Stimulated activated CD8-positive, alpha-beta memory T cell treated with anti-CD3 and anti-CD28 coated beads, Interleukin-15, amount 100 ng/mL, for 1 hour (primary cell): Measurements from ENCODE around the gene FLOT1.
"Not testable (repeated sequence)": the region's sequence is repeated elsewhere in the genome, so short reads cannot be mapped to it uniquely, and the experiment has no call there.

ENCODE experiments used
- DNase-seq: peaks from one replicate; pipeline ENCODE4 v3.0.0-alpha.2; 2020; ENCODE audit warnings: low read depth

Gene FLOT1

GRCh38 chr6:30723159-30723842 is 19.2 kb downstream of the FLOT1 start:
- DNase-seq = not testable (repeated sequence)

- peak; percentile 81 for DNase-seq
Observed at GRCh38 chr6:30722280-30723112, 20.0 kb downstream of the FLOT1 start.

GRCh38 chr6:30722025-30722279 is 20.5 kb downstream of the FLOT1 start:
- DNase-seq = not testable (repeated sequence)

- DNase-seq = peak; percentile 88
Observed at GRCh38 chr6:30721198-30722024, 21.1 kb downstream of the FLOT1 start.

GRCh38 chr6:30720738-30721197 is 21.7 kb downstream of the FLOT1 start:
- DNase-seq = no peak

- peak; percentile 87 for DNase-seq
Observed at GRCh38 chr6:30719791-30720737, 22.4 kb downstream of the FLOT1 start, which contains the start of gene TUBB. TUBB (plus strand) TSS chr6:30720352; CDS start chr6:30720507, 155 bp downstream.

GRCh38 chr6:30719356-30719755 is 23.1 kb downstream of the FLOT1 start:
- DNase-seq = no peak

- DNase-seq = not testable (repeated sequence)
Observed at GRCh38 chr6:30717845-30718720, 24.4 kb downstream of the FLOT1 start.

GRCh38 chr6:30717129-30717844 is 25.2 kb downstream of the FLOT1 start, which contains the start of gene MDC1:
MDC1 (minus strand) TSS chr6:30717281; CDS start chr6:30715175, 2,106 bp downstream.
- peak; percentile 96 for DNase-seq

- no peak for DNase-seq
Observed at GRCh38 chr6:30716879-30717128, 25.7 kb downstream of the FLOT1 start.

GRCh38 chr6:30714263-30714662 is 28.2 kb downstream of the FLOT1 start:
- no peak for DNase-seq

- no peak for DNase-seq
Observed at GRCh38 chr6:30712441-30712945, 30.0 kb downstream of the FLOT1 start.

- DNase-seq = no peak
Observed at GRCh38 chr6:30711758-30712380, 30.6 kb downstream of the FLOT1 start.

GRCh38 chr6:30709101-30709868 is 33.2 kb downstream of the FLOT1 start:
- DNase-seq = no peak

- no peak for DNase-seq
Observed at GRCh38 chr6:30707281-30707850, 35.1 kb downstream of the FLOT1 start.

- no peak for DNase-seq
Observed at GRCh38 chr6:30705620-30706019, 36.9 kb downstream of the FLOT1 start.

GRCh38 chr6:30703821-30704220 is 38.7 kb downstream of the FLOT1 start:
- DNase-seq = no peak

- DNase-seq = no peak
Observed at GRCh38 chr6:30703011-30703410, 39.5 kb downstream of the FLOT1 start.
